Body of pancreas (tissue), 4 donors: ENCODE data around the gene MYADML2. TPM values are rescaled to one million over a fixed set of nuclear protein-coding genes. Genes with fewer than 3 reads are reported as not detected.

Experiments used
- ATAC-seq: fragments of 150-250 bp; one replicate; pipeline ENCODE4 v1.9.1; 2016
- DNase-seq, 4 donors: peaks; one replicate each; pipeline ENCODE4 v3.0.0-alpha.2; 2019
- H3K27ac ChIP-seq, 4 donors: fragments of 200-600 bp; sonication (generic); 1 replicate in 3 of 4; 2 replicates in 1 of 4; pipeline versions ENCODE4 v1.5.1 to v1.6.1; 2016 to 2019; ENCODE audit warnings: mild to moderate bottlenecking in 1 of 4, mixed read lengths in 1 of 4, moderate library complexity in 1 of 4
- H3K27me3 ChIP-seq, 2 donors: fragments of 200-600 bp; sonication (generic); one replicate each; pipeline ENCODE4 v1.6.0; 2016; ENCODE audit warnings: mild to moderate bottlenecking in 1 of 2
- H3K36me3 ChIP-seq, 2 donors: fragments of 200-600 bp; sonication (generic); replicated peaks in 1 of 2; 2 replicates each; pipeline ENCODE4 v1.5.1; 2016; ENCODE audit warnings: low read depth in 2 of 2; ENCODE audit not compliant: insufficient read depth in 1 of 2
- H3K4me1 ChIP-seq: fragments of 200-600 bp; sonication (generic); one replicate; pipeline ENCODE4 v1.6.0; 2016
- H3K4me3 ChIP-seq, 2 donors: fragments of 200-600 bp; sonication (generic); 1 replicate in 1 of 2; 2 replicates in 1 of 2; pipeline ENCODE4 v1.5.1; 2016 to 2019
- H3K9me3 ChIP-seq, 3 donors: fragments of 200-600 bp; sonication (generic); 1 replicate in 2 of 3; 2 replicates in 1 of 3; pipeline ENCODE4 v1.5.1; 2016
- POLR2A ChIP-seq, 3 donors: fragments of 450-650 bp; IDR thresholded peaks; one replicate each; pipeline ENCODE4 v1.6.1; 2016; ENCODE audit warnings: antibody characterized with exemption in 3 of 3, mild to moderate bottlenecking in 2 of 3
- WGBS, 2 donors: methylation state at CpG; one replicate each; pipeline ENCODE4 v1.1.5; 2017; 5-methylcytosine and 5-hydroxymethylcytosine counted together
- intact Hi-C: fragments of 100-400 bp; cut with DNase I; formaldehyde crosslinking; loops from one replicate; pipeline ENCODE4 v1.15.1; 2023
- total RNA-seq, 2 donors: library from RNA; depleted of rRNA; stranded (reverse); fragments of >200 nt; gene quantifications; one replicate each; pipeline ENCODE4 v1.1.0, GENCODE V29; 2016
- TF ChIP-seq, protein P1 (sequence below), 7 experiments: fragments of 450-650 bp in 4 of 7; fragments of 200-600 bp in 3 of 7; sonication (generic) in 3 of 7; IDR thresholded peaks; one replicate each; pipeline ENCODE4 v1.5.1; 2016 to 2019; ENCODE audit warnings: antibody characterized with exemption in 7 of 7

The MYADML2 gene
- total RNA-seq, 2 donors from 2014 or later, result not detected

DNA sequence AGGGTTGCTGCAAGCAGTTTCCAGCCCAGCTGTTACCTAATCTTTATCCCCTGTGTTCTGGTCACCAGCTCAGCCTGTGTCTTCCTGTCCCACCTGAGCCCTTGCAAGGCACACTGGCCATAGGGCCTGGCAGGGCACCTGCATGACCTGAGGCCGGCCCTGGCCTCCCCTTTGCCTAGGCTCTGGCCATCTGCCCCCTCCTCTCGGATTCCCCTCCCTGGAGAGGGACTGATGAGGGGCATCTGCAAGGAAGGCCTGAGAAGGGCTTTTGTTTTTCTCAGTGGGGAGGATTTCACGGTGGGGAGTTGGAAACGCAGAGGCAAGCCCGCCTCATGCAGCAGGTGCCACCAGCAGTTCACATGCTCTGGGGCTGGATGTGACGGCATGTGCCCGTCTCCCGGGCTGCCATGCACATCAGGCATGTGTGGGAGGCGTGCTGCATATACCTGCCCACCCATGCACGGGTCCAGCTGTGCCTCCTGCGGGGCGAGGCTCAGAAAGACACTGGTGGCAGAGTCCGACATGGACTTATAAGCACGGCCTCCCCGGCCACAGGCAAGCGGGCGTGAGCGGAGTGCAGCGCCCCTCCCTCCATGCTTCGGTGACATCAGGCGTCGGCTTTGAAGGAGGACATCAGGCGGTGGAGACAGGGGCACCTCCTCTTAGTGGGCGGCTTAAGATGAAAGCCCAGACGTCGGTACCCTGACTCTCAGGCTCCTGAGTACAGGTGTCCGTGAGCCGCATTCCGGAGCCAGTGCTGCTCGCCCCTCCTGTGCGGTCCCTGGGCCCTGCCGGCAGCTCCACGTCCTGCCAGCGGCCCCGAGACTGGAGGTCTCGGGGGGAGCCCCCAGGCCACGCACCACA, 46.9 kb upstream of the MYADML2 start:
- no peaks in the 10 kb centered on the region for H3K9me3 ChIP-seq
- ATAC-seq, result no peak
- no peaks in the 10 kb centered on the region for H3K27me3 ChIP-seq
- no peak for DNase-seq
- intact Hi-C loops, result no loop called here
- TF ChIP-seq, protein P1, sequence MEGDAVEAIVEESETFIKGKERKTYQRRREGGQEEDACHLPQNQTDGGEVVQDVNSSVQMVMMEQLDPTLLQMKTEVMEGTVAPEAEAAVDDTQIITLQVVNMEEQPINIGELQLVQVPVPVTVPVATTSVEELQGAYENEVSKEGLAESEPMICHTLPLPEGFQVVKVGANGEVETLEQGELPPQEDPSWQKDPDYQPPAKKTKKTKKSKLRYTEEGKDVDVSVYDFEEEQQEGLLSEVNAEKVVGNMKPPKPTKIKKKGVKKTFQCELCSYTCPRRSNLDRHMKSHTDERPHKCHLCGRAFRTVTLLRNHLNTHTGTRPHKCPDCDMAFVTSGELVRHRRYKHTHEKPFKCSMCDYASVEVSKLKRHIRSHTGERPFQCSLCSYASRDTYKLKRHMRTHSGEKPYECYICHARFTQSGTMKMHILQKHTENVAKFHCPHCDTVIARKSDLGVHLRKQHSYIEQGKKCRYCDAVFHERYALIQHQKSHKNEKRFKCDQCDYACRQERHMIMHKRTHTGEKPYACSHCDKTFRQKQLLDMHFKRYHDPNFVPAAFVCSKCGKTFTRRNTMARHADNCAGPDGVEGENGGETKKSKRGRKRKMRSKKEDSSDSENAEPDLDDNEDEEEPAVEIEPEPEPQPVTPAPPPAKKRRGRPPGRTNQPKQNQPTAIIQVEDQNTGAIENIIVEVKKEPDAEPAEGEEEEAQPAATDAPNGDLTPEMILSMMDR (IDR thresholded peaks at IDR 0.05), result no peak
- TF ChIP-seq POLR2A (IDR thresholded peaks at IDR 0.05), result no peak
- H3K36me3 ChIP-seq, result no peaks in the 10 kb centered on the region
- no peak overlapping the region for H3K4me3 ChIP-seq
- 91 to 92% methylated on average over 31 to 34 of the region's 37 CpGs for WGBS, 2 donors
- no peak overlapping the region for H3K27ac ChIP-seq
- peaks cover 24% of the 10 kb centered on the region for H3K4me1 ChIP-seq

DNA sequence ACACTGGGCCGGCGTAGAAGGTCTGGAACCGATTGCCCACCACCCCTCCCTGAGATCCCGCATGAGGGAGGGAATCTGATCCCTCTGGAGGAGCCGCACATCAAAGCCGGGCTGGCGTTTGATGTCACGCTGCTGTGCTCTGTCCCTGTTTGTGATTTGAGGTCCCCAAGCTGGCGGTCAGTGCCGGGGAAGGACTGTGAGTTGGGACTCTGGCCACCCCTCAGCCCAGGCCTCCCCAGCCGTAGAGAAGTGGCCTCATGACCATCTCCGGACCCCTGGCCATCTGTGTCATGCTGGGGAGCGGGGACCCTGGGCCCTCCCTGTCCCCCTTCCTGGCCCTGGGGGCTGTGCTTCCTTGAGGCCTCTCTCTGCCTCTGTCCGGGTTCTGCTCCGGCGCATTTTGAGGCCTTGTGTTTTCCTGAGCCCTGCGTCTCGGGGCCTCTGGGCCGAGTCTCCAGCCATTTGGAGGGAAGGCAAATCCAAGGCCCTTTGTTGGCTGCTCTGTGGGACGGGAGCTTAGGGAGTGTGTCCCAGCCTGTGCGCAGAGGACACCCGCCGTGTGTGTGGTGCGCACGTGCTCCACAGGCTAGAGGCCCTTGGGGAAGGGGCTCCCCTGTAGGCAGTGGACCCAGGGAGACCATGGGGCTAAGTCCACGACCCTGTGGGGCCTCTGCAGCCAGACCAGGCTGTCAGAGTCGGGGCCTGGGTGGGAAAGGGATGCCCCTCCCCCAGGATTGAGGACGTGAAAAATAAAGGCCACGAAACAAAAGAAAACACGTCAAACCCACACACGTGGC, 45.5 kb upstream of the MYADML2 start:
- no peak overlapping the region for H3K4me3 ChIP-seq
- H3K9me3 ChIP-seq, result no peaks in the 10 kb centered on the region
- DNase-seq, result no peak
- H3K4me1 ChIP-seq, result peaks cover 24% of the 10 kb centered on the region
- WGBS, 2 donors, result 72 to 76% methylated on average over 14 to 31 of the region's 31 CpGs
- H3K27ac ChIP-seq, result peak overlapping the region; percentile 67 to 77 (median 74)
- no peak for TF ChIP-seq POLR2A (IDR thresholded peaks at IDR 0.05)
- ATAC-seq, result no peak
- H3K36me3 ChIP-seq, result no peaks in the 10 kb centered on the region
- no peaks in the 10 kb centered on the region for H3K27me3 ChIP-seq
- intact Hi-C loops, result no loop called here

DNA sequence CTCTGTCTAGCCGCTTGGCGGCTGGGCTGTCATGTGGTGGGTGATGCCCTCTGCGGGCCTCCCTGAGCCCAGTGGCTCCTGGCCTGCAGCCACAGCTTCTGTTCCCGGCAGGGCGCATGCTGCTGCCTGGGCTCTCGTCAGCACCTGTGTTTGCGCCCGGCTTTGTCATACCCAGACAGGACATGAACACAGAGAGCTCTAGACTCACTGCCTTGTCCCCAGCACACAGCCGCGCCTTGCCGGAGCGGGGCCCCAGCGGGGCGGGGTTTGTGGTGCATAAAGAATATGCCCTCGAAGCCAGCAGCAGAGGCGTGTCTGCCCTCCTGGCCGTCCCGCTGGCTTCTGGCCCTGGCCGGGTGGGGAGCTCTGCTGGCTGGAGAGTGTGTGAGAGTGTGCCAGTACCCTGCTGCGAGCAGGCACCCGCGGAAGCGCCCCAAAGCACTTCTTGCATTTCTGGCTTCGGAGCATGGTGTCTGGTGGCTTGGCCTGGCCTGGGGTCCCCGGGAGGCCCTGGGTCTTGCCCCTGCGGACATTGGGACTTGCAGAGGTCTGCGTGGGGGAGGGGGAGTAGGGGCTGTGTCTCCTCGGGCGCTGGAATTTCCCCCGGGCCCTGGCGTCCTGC, 44.8 kb upstream of the MYADML2 start:
- Histone ChIP-seq H3K4me1 (peaks cover 24% of the 10 kb centered on the region), H3K9me3 (no peaks in the 10 kb centered on the region), H3K4me3 (no peak overlapping the region), H3K36me3 (no peaks in the 10 kb centered on the region), H3K27me3 (no peaks in the 10 kb centered on the region), H3K27ac (peak overlapping the region; percentile 67 to 77 (median 74))
- TF ChIP-seq, protein P1 (IDR thresholded peaks at IDR 0.05), result peak in 3 of 7 experiments; percentile 14 to 41 (median 41)
- peak in 2 of 3 donors; percentile 23 to 27 for TF ChIP-seq POLR2A (IDR thresholded peaks at IDR 0.05)
- ATAC-seq (peak; percentile 91), DNase-seq (peak; percentile 86 to 96 (median 92))
- intact Hi-C loops, result no loop called here
- WGBS, 2 donors, result 10 to 20% methylated on average over 6 to 31 of the region's 31 CpGs

DNA sequence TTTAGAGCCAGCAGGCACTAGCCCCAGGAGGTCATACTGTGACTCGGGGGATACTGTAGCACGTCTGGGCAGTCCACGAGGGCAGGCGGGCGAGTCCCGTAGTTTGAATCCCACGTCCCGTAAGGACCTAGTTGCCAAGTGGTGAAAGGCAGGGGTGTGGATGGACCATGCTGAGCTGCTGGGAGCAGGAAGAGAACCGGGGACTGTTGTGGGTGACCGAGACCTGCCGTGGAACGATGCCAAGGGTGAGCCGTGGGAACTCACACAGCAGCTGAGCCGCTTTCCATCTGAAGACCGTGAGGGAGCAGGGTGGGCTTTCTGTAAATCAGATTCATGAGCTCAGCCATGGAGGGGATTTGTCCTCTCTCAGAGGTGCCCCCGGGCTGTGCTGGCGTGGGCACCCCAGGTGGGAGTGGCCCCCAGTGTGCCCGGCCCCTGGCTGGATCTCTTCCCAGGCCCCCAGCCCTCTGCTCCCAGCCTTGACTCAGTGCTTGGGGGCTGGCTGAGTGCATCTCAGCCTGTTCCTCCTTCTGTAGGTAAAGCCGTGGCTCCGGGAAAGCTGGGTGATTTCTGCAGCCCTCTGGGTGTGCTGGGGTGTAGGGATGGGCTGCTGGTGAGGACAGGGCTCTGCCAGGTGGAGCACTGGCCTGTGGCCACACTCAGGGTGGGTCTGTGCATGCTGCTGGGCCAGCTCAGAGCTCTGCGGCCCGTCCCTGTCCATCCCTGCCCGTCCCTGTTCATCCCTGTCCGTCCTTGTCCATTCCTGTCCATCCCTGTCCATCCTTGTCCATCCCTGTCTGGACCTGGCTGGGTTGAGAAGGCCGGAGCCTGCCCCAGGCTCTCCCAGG, 44.0 kb upstream of the MYADML2 start:
- no peak overlapping the region for H3K4me3 ChIP-seq
- H3K36me3 ChIP-seq, result peaks cover 0 to under 1% of the 10 kb centered on the region in 2 donors
- no peak for TF ChIP-seq POLR2A (IDR thresholded peaks at IDR 0.05)
- TF ChIP-seq, protein P1 (IDR thresholded peaks at IDR 0.05), result no peak
- H3K27me3 ChIP-seq, result no peaks in the 10 kb centered on the region
- 44 to 48% methylated on average over 19 to 25 of the region's 25 CpGs for WGBS, 2 donors
- peak overlapping the region; percentile 67 to 77 (median 74) for H3K27ac ChIP-seq
- intact Hi-C loops, result no loop called here
- H3K4me1 ChIP-seq, result peaks cover 24% of the 10 kb centered on the region
- ATAC-seq (peak; percentile 2), DNase-seq (peak; percentile 47 to 77 (median 66))
- H3K9me3 ChIP-seq, result no peaks in the 10 kb centered on the region
